IMR-90 (cell line): ENCODE data around the gene PRKCA. TPM values are rescaled to one million over a fixed set of nuclear protein-coding genes. Genes with fewer than 3 reads are reported as not detected.

Experiments
- ATAC-seq: fragments of 200-7000 bp; cut with Tn5 transposase; 2 replicates; pipeline ENCODE4 v1.9.1; 2020; ENCODE audit warnings: low read depth, mild to moderate bottlenecking, moderate library complexity
- BruUV-seq: library from RNA; stranded (reverse); fragments of 400-500 nt; replicated peaks from 2 replicates; lab custom pipeline; 2021; lab: Mats Ljungman, UMichigan
- CTCF ChIA-PET: fragments of 300-600 bp; formaldehyde crosslinking; extraction: SDS; loops from one replicate; lab custom pipeline; 2021; ENCODE audit warnings: antibody characterized with exemption; lab: Yijun Ruan, JAX
- POLR2A ChIA-PET: fragments of 300-600 bp; sonication (Branson Sonifier 250); formaldehyde crosslinking; loops from one replicate; lab custom pipeline; 2022; ENCODE audit warnings: antibody characterized with exemption; ENCODE audit not compliant: unreplicated experiment; lab: Charles Lee
- DNase-seq: peaks from one replicate; pipeline ENCODE4 v3.0.0; 2013
- H2AFZ ChIP-seq: replicated peaks from 2 replicates; pipeline ENCODE3; 2013; ENCODE audit warnings: low read length, mild to moderate bottlenecking; ENCODE audit not compliant: poor library complexity
- H2AK5ac ChIP-seq: 2 replicates; pipeline ENCODE4 v1.6.1; 2013; ENCODE audit warnings: low read depth, low read length, inconsistent platforms
- H2AK9ac ChIP-seq: replicated peaks from 2 replicates; pipeline ENCODE3; 2013; ENCODE audit warnings: mild to moderate bottlenecking, low read depth, low read length, moderate library complexity; ENCODE audit not compliant: poor library complexity
- H2BK120ac ChIP-seq: 2 replicates; pipeline ENCODE4 v1.6.1; 2013; ENCODE audit warnings: low read depth, low read length, inconsistent platforms
- H2BK15ac ChIP-seq: 3 replicates; pipeline ENCODE4 v1.6.1; 2013; ENCODE audit warnings: low read depth, low read length, inconsistent platforms
- H2BK20ac ChIP-seq: 2 replicates; pipeline ENCODE4 v1.6.1; 2013; ENCODE audit warnings: low read depth, mild to moderate bottlenecking, inconsistent platforms, low read length, moderate library complexity
- H2BK5ac ChIP-seq: 2 replicates; pipeline ENCODE4 v1.6.1; 2013; ENCODE audit warnings: mild to moderate bottlenecking, low read depth, low read length, inconsistent platforms; ENCODE audit not compliant: poor library complexity, severe bottlenecking
- H3K14ac ChIP-seq: replicated peaks from 2 replicates; pipeline ENCODE4 v1.6.1; 2013; ENCODE audit warnings: low read depth, low read length, inconsistent platforms
- H3K18ac ChIP-seq: 2 replicates; pipeline ENCODE4 v1.6.1; 2013; ENCODE audit warnings: low read depth, low read length, control low read depth
- H3K23ac ChIP-seq: 2 replicates; pipeline ENCODE4 v1.6.1; 2013; ENCODE audit warnings: low read depth, low read length, inconsistent platforms
- H3K27ac ChIP-seq: 2 replicates; pipeline ENCODE4 v1.5.1; 2013; ENCODE audit warnings: mild to moderate bottlenecking, control low read depth, low read length; ENCODE audit not compliant: insufficient read depth
- H3K27me3 ChIP-seq: 2 replicates; pipeline ENCODE4 v1.6.1; 2013; ENCODE audit warnings: low read length; ENCODE audit not compliant: control insufficient read depth, insufficient read depth
- H3K36me3 ChIP-seq: 2 replicates; pipeline ENCODE4 v1.6.1; 2013; ENCODE audit warnings: low read length, mixed read lengths; ENCODE audit not compliant: control insufficient read depth, insufficient read depth
- H3K4ac ChIP-seq: 2 replicates; pipeline ENCODE4 v1.6.1; 2013; ENCODE audit warnings: low read depth, low read length, inconsistent platforms
- H3K4me1 ChIP-seq: 2 replicates; pipeline ENCODE4 v1.6.1; 2013; ENCODE audit warnings: low read length, mixed read lengths; ENCODE audit not compliant: control insufficient read depth, insufficient read depth
- H3K4me2 ChIP-seq: 2 replicates; pipeline ENCODE4 v1.6.1; 2013; ENCODE audit warnings: low read depth, mild to moderate bottlenecking, control low read depth, low read length, moderate library complexity
- H3K4me3 ChIP-seq: 2 replicates; pipeline ENCODE4 v1.5.1; 2013; ENCODE audit warnings: low read depth, mild to moderate bottlenecking, control low read depth, low read length, moderate library complexity; ENCODE audit not compliant: insufficient read depth
- H3K56ac ChIP-seq: 2 replicates; pipeline ENCODE4 v1.6.1; 2013; ENCODE audit warnings: low read length, inconsistent platforms; ENCODE audit not compliant: insufficient read depth; ENCODE audit errors: extremely low read depth
- H3K79me1 ChIP-seq, 2 experiments: 2 replicates each; pipeline ENCODE4 v1.6.1; 2013; ENCODE audit warnings: low read length in 2 of 2, inconsistent platforms in 1 of 2, low read depth in 1 of 2
- H3K9ac ChIP-seq: 2 replicates; pipeline ENCODE4 v1.6.1; 2013; ENCODE audit warnings: low read depth, low read length, control low read depth
- H3K9me1 ChIP-seq: 2 replicates; pipeline ENCODE4 v1.6.1; 2013; ENCODE audit warnings: low read length, inconsistent platforms; ENCODE audit not compliant: insufficient read depth
- H3K9me3 ChIP-seq: 2 replicates; pipeline ENCODE4 v1.6.1; 2013; ENCODE audit warnings: low read length; ENCODE audit not compliant: control insufficient read depth, insufficient read depth
- H4K20me1 ChIP-seq: 2 replicates; pipeline ENCODE4 v1.6.1; 2013; ENCODE audit warnings: low read length, inconsistent platforms; ENCODE audit not compliant: insufficient read depth
- H4K5ac ChIP-seq: 2 replicates; pipeline ENCODE4 v1.6.1; 2013; ENCODE audit warnings: mild to moderate bottlenecking, low read depth, low read length, control low read depth
- H4K8ac ChIP-seq, 2 experiments: 2 replicates each; pipeline ENCODE4 v1.6.1; 2013; ENCODE audit warnings: low read depth in 2 of 2, low read length in 2 of 2, control low read depth in 1 of 2, inconsistent platforms in 1 of 2
- H4K91ac ChIP-seq: 2 replicates; pipeline ENCODE4 v1.6.1; 2013; ENCODE audit warnings: low read depth, low read length, inconsistent platforms; ENCODE audit not compliant: insufficient read depth
- BHLHE40 ChIP-seq: fragments of 150-350 bp; IDR thresholded peaks from 2 replicates; pipeline ENCODE4 v1.6.1; 2016; ENCODE audit warnings: mild to moderate bottlenecking, low read depth, low read length
- CEBPB ChIP-seq: IDR thresholded peaks from 2 replicates; pipeline ENCODE4 v1.6.1; 2012; ENCODE audit warnings: low read depth, low read length, improper control_type of control experiment
- CHD1 ChIP-seq: IDR thresholded peaks from 2 replicates; pipeline ENCODE4 v1.6.1; 2012; ENCODE audit warnings: low read depth, low read length, improper control_type of control experiment
- FOS ChIP-seq: fragments of 150-350 bp; IDR thresholded peaks from 2 replicates; pipeline ENCODE4 v1.6.1; 2016; ENCODE audit warnings: low read depth, low read length
- MAFK ChIP-seq: IDR thresholded peaks from 2 replicates; pipeline ENCODE4 v1.6.1; 2012; ENCODE audit warnings: low read depth, low read length, improper control_type of control experiment
- MXI1 ChIP-seq: IDR thresholded peaks from 2 replicates; pipeline ENCODE4 v1.6.1; 2012; ENCODE audit warnings: low read depth, mild to moderate bottlenecking, low read length, moderate library complexity, borderline replicate concordance
- NFE2L2 ChIP-seq: fragments of 150-350 bp; IDR thresholded peaks from 2 replicates; pipeline ENCODE4 v1.6.1; 2016; ENCODE audit warnings: low read depth, mild to moderate bottlenecking, low read length
- POLR2A ChIP-seq: IDR thresholded peaks from 2 replicates; pipeline ENCODE4 v1.6.1; 2012; ENCODE audit warnings: mild to moderate bottlenecking, low read depth, low read length
- RAD21 ChIP-seq: IDR thresholded peaks from 2 replicates; pipeline ENCODE4 v1.6.1; 2012; ENCODE audit warnings: low read length, improper control_type of control experiment
- RCOR1 ChIP-seq: IDR thresholded peaks from 2 replicates; pipeline ENCODE4 v1.6.1; 2012; ENCODE audit warnings: mild to moderate bottlenecking, low read length, improper control_type of control experiment; ENCODE audit not compliant: insufficient replicate concordance
- RFX5 ChIP-seq: IDR thresholded peaks from 2 replicates; pipeline ENCODE4 v1.8.0; 2012; ENCODE audit warnings: low read depth, mild to moderate bottlenecking, low read length, moderate library complexity
- WGBS, 2 experiments: methylation state at CpG; one replicate each; pipeline versions ENCODE4 v1.1.5 to v1.1.7; 2013; ENCODE audit warnings: missing lambda C conversion rate in 2 of 2; ENCODE audit not compliant: insufficient read length in 1 of 2; ENCODE audit errors: extremely low coverage in 2 of 2; 5-methylcytosine and 5-hydroxymethylcytosine counted together
- dilution Hi-C: fragments of 300-500 bp; cut with HindIII; formaldehyde crosslinking; loops from one replicate; pipeline ENCODE4 v1.14.3; 2018; ENCODE audit warnings: low sequenced_read_pairs; ENCODE audit not compliant: unreplicated experiment
- in situ Hi-C: fragments of 300-500 bp; cut with MboI; formaldehyde crosslinking; loops from 3 replicates; pipeline ENCODE4 v1.14.3; 2019; ENCODE audit warnings: low sequenced_read_pairs, inconsistent platforms, mixed read lengths
- intact Hi-C: fragments of 100-400 bp; cut with micrococcal nuclease; formaldehyde crosslinking; loops from 2 replicates; pipeline ENCODE4 v1.10.0; 2022
- polyA plus RNA-seq, 3 experiments: library from polyadenylated mRNA; depleted of rRNA; stranded (reverse); fragments of >200 nt; gene quantifications; 2 replicates each; pipeline ENCODE4 v1.2.3, GENCODE V29; 2012; ENCODE audit warnings: low replicate concordance in 1 of 3
- total RNA-seq: library from RNA; depleted of rRNA; stranded (reverse); fragments of >200 nt; gene quantifications from 2 replicates; pipeline ENCODE4 v1.2.3, GENCODE V29; 2012
- TF ChIP-seq, protein P1 (sequence below): conservative IDR thresholded peaks from 2 replicates; pipeline ENCODE4 v1.5.1; 2012; ENCODE audit warnings: mild to moderate bottlenecking, low read depth, low read length, improper control_type of control experiment
- TF ChIP-seq, protein P2 (sequence below): fragments of 150-350 bp; IDR thresholded peaks from 2 replicates; pipeline ENCODE4 v1.6.1; 2016; ENCODE audit warnings: low read depth, mild to moderate bottlenecking, low read length, moderate library complexity, borderline replicate concordance

The PRKCA gene
- total and polyA plus RNA-seq, 2 of the 4 experiments (the other 2 are of a cell fraction) = 31.0 to 46.0 TPM

DNA sequence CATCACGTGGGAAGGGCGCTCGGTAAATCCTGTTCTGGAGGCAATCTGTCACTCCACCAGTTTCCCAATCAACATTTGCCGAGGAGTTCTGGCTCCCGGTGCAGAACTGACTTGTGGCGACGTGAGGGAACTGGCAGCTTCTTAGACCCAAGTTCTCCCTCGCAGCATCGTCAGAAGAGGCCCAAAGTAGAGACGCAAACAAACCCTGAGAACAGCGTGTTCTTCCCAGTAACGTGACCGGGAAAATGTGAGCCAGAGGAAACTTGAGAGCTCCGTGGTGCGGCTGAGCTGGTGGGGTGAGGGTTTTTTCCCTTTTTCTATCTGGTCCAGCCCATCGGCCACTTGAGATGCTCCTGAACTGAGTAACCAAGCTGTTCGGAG, 373.6 kb downstream of the PRKCA start (continued):
- TF ChIP-seq, protein P1, sequence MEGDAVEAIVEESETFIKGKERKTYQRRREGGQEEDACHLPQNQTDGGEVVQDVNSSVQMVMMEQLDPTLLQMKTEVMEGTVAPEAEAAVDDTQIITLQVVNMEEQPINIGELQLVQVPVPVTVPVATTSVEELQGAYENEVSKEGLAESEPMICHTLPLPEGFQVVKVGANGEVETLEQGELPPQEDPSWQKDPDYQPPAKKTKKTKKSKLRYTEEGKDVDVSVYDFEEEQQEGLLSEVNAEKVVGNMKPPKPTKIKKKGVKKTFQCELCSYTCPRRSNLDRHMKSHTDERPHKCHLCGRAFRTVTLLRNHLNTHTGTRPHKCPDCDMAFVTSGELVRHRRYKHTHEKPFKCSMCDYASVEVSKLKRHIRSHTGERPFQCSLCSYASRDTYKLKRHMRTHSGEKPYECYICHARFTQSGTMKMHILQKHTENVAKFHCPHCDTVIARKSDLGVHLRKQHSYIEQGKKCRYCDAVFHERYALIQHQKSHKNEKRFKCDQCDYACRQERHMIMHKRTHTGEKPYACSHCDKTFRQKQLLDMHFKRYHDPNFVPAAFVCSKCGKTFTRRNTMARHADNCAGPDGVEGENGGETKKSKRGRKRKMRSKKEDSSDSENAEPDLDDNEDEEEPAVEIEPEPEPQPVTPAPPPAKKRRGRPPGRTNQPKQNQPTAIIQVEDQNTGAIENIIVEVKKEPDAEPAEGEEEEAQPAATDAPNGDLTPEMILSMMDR = no peak
- TF ChIP-seq NFE2L2 = no peak

DNA sequence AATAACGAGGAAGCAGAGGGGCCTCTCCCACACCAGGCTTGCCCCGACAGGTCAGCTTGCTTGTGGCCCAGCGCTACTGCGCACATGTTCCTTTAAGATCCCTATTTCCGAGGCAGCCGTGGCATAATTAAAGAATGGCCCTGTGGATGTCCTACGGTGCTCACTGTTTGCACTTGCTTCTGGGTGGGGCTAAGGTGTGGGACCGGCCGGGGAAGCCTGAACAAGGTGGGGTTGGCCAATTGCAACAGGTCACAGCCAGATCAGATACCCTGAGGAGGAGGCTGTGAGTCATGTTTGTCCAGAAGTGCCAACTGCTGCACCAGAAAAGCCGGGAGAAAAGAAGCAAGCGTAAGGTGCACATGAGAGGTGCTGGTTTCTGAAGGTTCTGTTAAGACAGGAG, 374.0 kb downstream of the PRKCA start:
- peaks cover 30% of the 10 kb centered on the region for H4K20me1 ChIP-seq
- DNase-seq (no peak), ATAC-seq (no peak)
- H3K79me1 ChIP-seq = peaks cover 16 to 58% of the 10 kb centered on the region in 2 experiments; a peak in 3 of 4 replicates
- no peak overlapping the region for H4K8ac ChIP-seq
- no peak overlapping the region for H3K4me2 ChIP-seq
- H3K14ac ChIP-seq = no peak overlapping the region
- in situ Hi-C loops (loop anchor here (5.0 kb wide), 1 partner anchor 419 kb away; no protein-coding TSS in a partner anchor), dilution Hi-C loops (no loop called here), intact Hi-C loops (no loop called here)
- H3K9me3 ChIP-seq = peaks cover 4% of the 10 kb centered on the region
- no peak overlapping the region for H3K4me3 ChIP-seq
- no peak overlapping the region for H4K5ac ChIP-seq
- H3K4ac ChIP-seq = no peak overlapping the region
- no peak overlapping the region for H2AK5ac ChIP-seq
- CTCF ChIA-PET = no interaction called here
- no peak overlapping the region for H2AFZ ChIP-seq
- H3K23ac ChIP-seq = no peak overlapping the region
- WGBS, 2 experiments = 89% methylated on average over 4 of the region's 11 CpGs; no CpG with 5 or more reads in 1 of the 2 experiments
- no peak overlapping the region for H4K91ac ChIP-seq
- H2BK20ac ChIP-seq = no peak overlapping the region
- peaks cover 10% of the 10 kb centered on the region; the same call in 1 of the 2 replicates for H3K9me1 ChIP-seq
- no TSS peak for BruUV-seq
- POLR2A ChIA-PET = no interaction called here
- no peak overlapping the region for H2AK9ac ChIP-seq
- peaks cover 4% of the 10 kb centered on the region for H3K4me1 ChIP-seq
- H3K9ac ChIP-seq = no peak overlapping the region
- H3K56ac ChIP-seq = no peak overlapping the region
- H2BK5ac ChIP-seq = no peak overlapping the region
- no peak overlapping the region for H3K27ac ChIP-seq
- H3K36me3 ChIP-seq = no peaks in the 10 kb centered on the region
- H2BK120ac ChIP-seq = no peak overlapping the region
- no peak overlapping the region for H2BK15ac ChIP-seq
- no peaks in the 10 kb centered on the region for H3K27me3 ChIP-seq
- H3K18ac ChIP-seq = no peak overlapping the region
- TF ChIP-seq POLR2A = no peak
- TF ChIP-seq CHD1 = no peak
- TF ChIP-seq, protein P2, sequence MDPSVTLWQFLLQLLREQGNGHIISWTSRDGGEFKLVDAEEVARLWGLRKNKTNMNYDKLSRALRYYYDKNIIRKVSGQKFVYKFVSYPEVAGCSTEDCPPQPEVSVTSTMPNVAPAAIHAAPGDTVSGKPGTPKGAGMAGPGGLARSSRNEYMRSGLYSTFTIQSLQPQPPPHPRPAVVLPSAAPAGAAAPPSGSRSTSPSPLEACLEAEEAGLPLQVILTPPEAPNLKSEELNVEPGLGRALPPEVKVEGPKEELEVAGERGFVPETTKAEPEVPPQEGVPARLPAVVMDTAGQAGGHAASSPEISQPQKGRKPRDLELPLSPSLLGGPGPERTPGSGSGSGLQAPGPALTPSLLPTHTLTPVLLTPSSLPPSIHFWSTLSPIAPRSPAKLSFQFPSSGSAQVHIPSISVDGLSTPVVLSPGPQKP = no peak
- TF ChIP-seq FOS = no peak
- TF ChIP-seq RFX5 = no peak
- TF ChIP-seq MAFK = no peak
- TF ChIP-seq CEBPB = no peak
- TF ChIP-seq RAD21 = no peak
- TF ChIP-seq RCOR1 = no peak
- TF ChIP-seq MXI1 = no peak
- no peak for TF ChIP-seq BHLHE40
- TF ChIP-seq, protein P1 = no peak
